KMS-11 (cell line): Measurements from ENCODE around the gene GDNF.

Source experiments
- H2AFZ ChIP-seq: fragments of 200-600 bp; sonication (generic); 2 replicates; pipeline ENCODE4 v1.6.1; 2016; ENCODE audit warnings: antibody characterized with exemption, mixed run types, low read depth
- H3K27ac ChIP-seq: fragments of 200-600 bp; sonication (generic); 2 replicates; pipeline ENCODE4 v1.6.1; 2016; ENCODE audit warnings: mild to moderate bottlenecking, mixed run types
- H3K27me3 ChIP-seq: fragments of 200-600 bp; sonication (generic); 2 replicates; pipeline ENCODE4 v1.6.1; 2017; ENCODE audit warnings: mild to moderate bottlenecking, low read depth, mixed run types, moderate library complexity; ENCODE audit not compliant: insufficient read depth
- H3K36me3 ChIP-seq: fragments of 200-600 bp; sonication (generic); 2 replicates; pipeline ENCODE4 v1.6.1; 2017; ENCODE audit warnings: mild to moderate bottlenecking, mixed run types; ENCODE audit not compliant: insufficient read depth
- H3K4me1 ChIP-seq: fragments of 200-600 bp; sonication (generic); 2 replicates; pipeline ENCODE4 v1.6.1; 2016; ENCODE audit warnings: mild to moderate bottlenecking, low read depth, mixed run types; ENCODE audit not compliant: poor library complexity, severe bottlenecking
- H3K4me2 ChIP-seq: fragments of 200-600 bp; sonication (generic); 2 replicates; pipeline ENCODE4 v1.7.0; 2016; ENCODE audit warnings: mild to moderate bottlenecking, mixed run types
- H3K4me3 ChIP-seq: fragments of 200-600 bp; sonication (generic); IDR thresholded peaks from 2 replicates; pipeline ENCODE4 v1.6.1; 2017; ENCODE audit warnings: low read depth, low read length, mixed read lengths; ENCODE audit not compliant: insufficient read depth
- H3K79me2 ChIP-seq: fragments of 200-600 bp; sonication (generic); 2 replicates; pipeline ENCODE4 v1.6.1; 2016; ENCODE audit warnings: low read depth, mixed run types; ENCODE audit not compliant: insufficient read depth
- H3K9ac ChIP-seq: fragments of 200-600 bp; sonication (generic); 2 replicates; pipeline ENCODE4 v1.6.1; 2016; ENCODE audit warnings: mild to moderate bottlenecking, mixed run types
- H4K20me1 ChIP-seq: fragments of 200-600 bp; sonication (generic); 2 replicates; pipeline ENCODE4 v1.6.1; 2016; ENCODE audit warnings: mild to moderate bottlenecking, mixed run types; ENCODE audit not compliant: insufficient read depth
- CTCF ChIP-seq: fragments of 200-600 bp; sonication (generic); conservative IDR thresholded peaks from 2 replicates; pipeline ENCODE4 v1.6.1; 2017; ENCODE audit warnings: low read depth, mild to moderate bottlenecking, antibody characterized with exemption, low read length, moderate library complexity, mixed read lengths

The GDNF gene

GRCh38 chr5:37769840-37770239 is 70.0 kb downstream of the GDNF start:
- no peaks in the 10 kb centered on the region for H4K20me1 ChIP-seq
- H3K27ac ChIP-seq = no peak overlapping the region
- TF ChIP-seq CTCF = no peak
- no peak overlapping the region for H3K4me2 ChIP-seq
- no peaks in the 10 kb centered on the region; the same call in 1 of the 2 replicates for H3K36me3 ChIP-seq
- no peak overlapping the region for H2AFZ ChIP-seq
- H3K9ac ChIP-seq = no peak overlapping the region
- H3K27me3 ChIP-seq = no peaks in the 10 kb centered on the region
- H3K4me3 ChIP-seq = no peak overlapping the region
- no peaks in the 10 kb centered on the region for H3K79me2 ChIP-seq
- no peaks in the 10 kb centered on the region for H3K4me1 ChIP-seq

- Histone ChIP-seq H3K4me3 (no peak overlapping the region), H3K36me3 (no peaks in the 10 kb centered on the region; the same call in 1 of the 2 replicates), H3K9ac (no peak overlapping the region), H3K4me2 (no peak overlapping the region), H3K27ac (no peak overlapping the region), H4K20me1 (no peaks in the 10 kb centered on the region), H3K27me3 (no peaks in the 10 kb centered on the region), H2AFZ (no peak overlapping the region), H3K4me1 (no peaks in the 10 kb centered on the region), H3K79me2 (no peaks in the 10 kb centered on the region)
- TF ChIP-seq CTCF = no peak
Observed at GRCh38 chr5:37769108-37769507, 70.7 kb downstream of the GDNF start.

GRCh38 chr5:37768371-37768770 is 71.5 kb downstream of the GDNF start:
- no peaks in the 10 kb centered on the region for H4K20me1 ChIP-seq
- H3K4me3 ChIP-seq = no peak overlapping the region
- H3K4me1 ChIP-seq = no peaks in the 10 kb centered on the region
- H3K27me3 ChIP-seq = no peaks in the 10 kb centered on the region
- no peak overlapping the region for H2AFZ ChIP-seq
- no peaks in the 10 kb centered on the region for H3K36me3 ChIP-seq
- H3K9ac ChIP-seq = no peak overlapping the region
- no peak overlapping the region for H3K4me2 ChIP-seq
- TF ChIP-seq CTCF = no peak
- H3K79me2 ChIP-seq = no peaks in the 10 kb centered on the region
- no peak overlapping the region for H3K27ac ChIP-seq

- no peak for TF ChIP-seq CTCF
- H3K27me3 ChIP-seq = no peaks in the 10 kb centered on the region
Observed at GRCh38 chr5:37767961-37768360, 71.9 kb downstream of the GDNF start.

More at GRCh38 chr5:37767961-37768360, 71.9 kb downstream of the GDNF start:
- H3K4me2 ChIP-seq = no peak overlapping the region
- no peak overlapping the region for H2AFZ ChIP-seq
- no peaks in the 10 kb centered on the region for H3K36me3 ChIP-seq
- no peaks in the 10 kb centered on the region for H3K79me2 ChIP-seq
- no peaks in the 10 kb centered on the region for H4K20me1 ChIP-seq
- no peaks in the 10 kb centered on the region for H3K4me1 ChIP-seq
- no peak overlapping the region for H3K27ac ChIP-seq
- no peak overlapping the region for H3K9ac ChIP-seq
- H3K4me3 ChIP-seq = no peak overlapping the region
